Lower leg skin (tissue), 4 donors: ENCODE results near the gene EGLN2. TPM values are rescaled to one million over a fixed set of nuclear protein-coding genes. Genes with fewer than 3 reads are reported as not detected.
A peak's percentile ranks its signal among the peaks of the same experiment; 100 is the strongest.

ENCODE experiments used
- DNase-seq, 2 donors: peaks; one replicate each; pipeline ENCODE4 v3.0.0-alpha.2; 2019; ENCODE audit warnings: low spot score in 2 of 2
- H3K4me3 ChIP-seq: fragments of 200-600 bp; sonication (generic); 2 replicates; pipeline ENCODE4 v1.5.1; 2017; ENCODE audit warnings: mild to moderate bottlenecking, low read depth; ENCODE audit not compliant: poor library complexity, severe bottlenecking
- POLR2A ChIP-seq, 2 donors: fragments of 450-650 bp; IDR thresholded peaks; one replicate each; pipeline ENCODE4 v1.6.1; 2016 to 2017; ENCODE audit warnings: antibody characterized with exemption in 2 of 2, mild to moderate bottlenecking in 1 of 2, moderate library complexity in 1 of 2
- WGBS, 2 donors: methylation state at CpG; one replicate each; pipeline ENCODE4 v1.1.5; 2018; 5-methylcytosine and 5-hydroxymethylcytosine counted together
- intact Hi-C: fragments of 100-400 bp; cut with DNase I; formaldehyde crosslinking; loops from one replicate; pipeline ENCODE4 v1.15.0; 2023; ENCODE audit warnings: low total_unique reads
- total RNA-seq, 4 donors: library from RNA; depleted of rRNA; stranded (reverse); fragments of >200 nt; gene quantifications; one replicate each; pipeline ENCODE4 v1.1.0, GENCODE V29; 2016
- TF ChIP-seq, protein P1 (sequence below), 3 donors: fragments of 450-650 bp; IDR thresholded peaks; one replicate each; pipeline ENCODE4 v1.5.1; 2016; ENCODE audit warnings: antibody characterized with exemption in 3 of 3, mild to moderate bottlenecking in 3 of 3, moderate library complexity in 2 of 3

The EGLN2 gene
- total RNA-seq, 4 donors from 2014 or later = 34.4 to 52.8 (median 45.1) TPM

DNA sequence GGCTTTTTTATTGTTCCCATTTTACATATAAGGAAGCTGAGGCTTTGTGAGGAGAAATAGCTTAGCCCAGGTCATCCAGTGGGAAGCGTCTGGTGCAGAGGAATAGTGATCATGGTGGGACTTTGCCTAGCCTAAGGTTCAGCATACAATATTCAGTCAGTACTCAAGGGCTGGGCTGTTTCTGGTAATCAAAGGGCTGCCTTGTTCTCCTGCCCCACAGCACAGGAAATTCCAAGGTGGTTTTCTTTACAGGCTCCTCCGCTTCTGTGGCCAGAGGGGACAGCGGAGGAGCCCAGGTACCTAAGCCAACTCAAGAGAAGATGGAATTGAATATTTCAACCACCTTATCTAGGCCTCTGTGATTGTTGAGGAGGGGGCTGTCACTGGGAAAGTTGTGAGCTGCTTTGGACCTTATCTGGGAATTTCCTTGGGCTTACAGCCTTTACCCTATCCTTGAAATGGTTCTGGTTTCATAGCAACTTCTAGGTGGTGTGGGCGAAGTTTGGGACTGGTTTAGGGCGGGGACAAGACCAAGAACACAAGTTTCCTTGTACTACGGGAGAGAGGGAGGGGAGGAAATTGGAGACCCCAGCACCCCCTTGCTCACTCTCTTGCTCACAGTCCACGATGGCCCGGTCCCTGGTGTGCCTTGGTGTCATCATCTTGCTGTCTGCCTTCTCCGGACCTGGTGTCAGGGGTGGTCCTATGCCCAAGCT lies 23.9 kb upstream of the EGLN2 start, which contains the start of gene MIA:
TSS of gene MIA (plus strand) at position 606 of the 716 bp plus-strand sequence. CDS start at position 628, 22 bp downstream.
- no peak within 1 kb of the TSS for H3K4me3 ChIP-seq
- DNase-seq = no peak

DNA sequence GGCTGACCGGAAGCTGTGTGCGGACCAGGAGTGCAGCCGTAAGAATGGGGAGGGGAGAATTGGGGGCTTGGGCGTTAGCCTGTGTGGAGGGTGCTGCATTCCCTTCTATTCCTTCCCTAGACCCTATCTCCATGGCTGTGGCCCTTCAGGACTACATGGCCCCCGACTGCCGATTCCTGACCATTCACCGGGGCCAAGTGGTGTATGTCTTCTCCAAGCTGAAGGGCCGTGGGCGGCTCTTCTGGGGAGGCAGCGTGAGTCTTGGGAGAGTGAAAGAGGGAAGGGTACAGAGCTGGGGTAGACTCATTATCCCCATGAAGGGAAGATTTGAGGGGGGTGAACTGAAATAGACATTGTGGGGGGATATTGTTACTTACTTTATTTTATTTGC lies 23.4 kb upstream of the EGLN2 start:
- TF ChIP-seq POLR2A (IDR thresholded peaks at IDR 0.05) = no peak
- TF ChIP-seq, protein P1, sequence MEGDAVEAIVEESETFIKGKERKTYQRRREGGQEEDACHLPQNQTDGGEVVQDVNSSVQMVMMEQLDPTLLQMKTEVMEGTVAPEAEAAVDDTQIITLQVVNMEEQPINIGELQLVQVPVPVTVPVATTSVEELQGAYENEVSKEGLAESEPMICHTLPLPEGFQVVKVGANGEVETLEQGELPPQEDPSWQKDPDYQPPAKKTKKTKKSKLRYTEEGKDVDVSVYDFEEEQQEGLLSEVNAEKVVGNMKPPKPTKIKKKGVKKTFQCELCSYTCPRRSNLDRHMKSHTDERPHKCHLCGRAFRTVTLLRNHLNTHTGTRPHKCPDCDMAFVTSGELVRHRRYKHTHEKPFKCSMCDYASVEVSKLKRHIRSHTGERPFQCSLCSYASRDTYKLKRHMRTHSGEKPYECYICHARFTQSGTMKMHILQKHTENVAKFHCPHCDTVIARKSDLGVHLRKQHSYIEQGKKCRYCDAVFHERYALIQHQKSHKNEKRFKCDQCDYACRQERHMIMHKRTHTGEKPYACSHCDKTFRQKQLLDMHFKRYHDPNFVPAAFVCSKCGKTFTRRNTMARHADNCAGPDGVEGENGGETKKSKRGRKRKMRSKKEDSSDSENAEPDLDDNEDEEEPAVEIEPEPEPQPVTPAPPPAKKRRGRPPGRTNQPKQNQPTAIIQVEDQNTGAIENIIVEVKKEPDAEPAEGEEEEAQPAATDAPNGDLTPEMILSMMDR (IDR thresholded peaks at IDR 0.05) = no peak
- no peak for DNase-seq
- WGBS, 2 donors = 80 to 87% methylated on average over 8 to 10 of the region's 10 CpGs
- no peak overlapping the region for H3K4me3 ChIP-seq
- intact Hi-C loops = no loop called here

More for the DNA sequence above, 23.9 kb upstream of the EGLN2 start, which contains the start of gene MIA:
- TF ChIP-seq, protein P1 (IDR thresholded peaks at IDR 0.05) = no peak
- TF ChIP-seq POLR2A (IDR thresholded peaks at IDR 0.05) = no peak
- WGBS, 2 donors = 66 to 74% methylated on average over 8 to 9 of the region's 9 CpGs
- intact Hi-C loops = no loop called here

DNA sequence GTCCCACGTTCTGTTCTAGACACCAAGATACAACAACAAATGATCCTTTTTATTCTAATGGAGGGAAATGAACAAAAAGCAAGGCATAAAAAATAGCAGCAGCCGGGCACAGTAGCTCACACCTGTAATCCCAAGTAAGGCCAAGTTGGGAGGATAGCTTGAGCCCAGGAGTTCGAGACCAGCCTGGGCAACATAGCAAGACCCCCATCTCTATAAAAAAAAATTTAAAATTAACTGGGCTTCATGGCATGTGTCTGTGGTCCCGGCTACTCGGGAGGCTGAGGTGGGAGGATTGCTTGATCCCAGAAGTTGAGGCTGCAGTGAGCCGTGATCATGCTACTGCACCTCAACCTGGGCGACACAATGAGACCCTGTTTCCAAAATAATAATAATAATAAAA lies 22.6 kb upstream of the EGLN2 start:
- 77 to 82% methylated on average over 7 of the region's 7 CpGs for WGBS, 2 donors
- no peak for DNase-seq
- no peak overlapping the region for H3K4me3 ChIP-seq
- TF ChIP-seq POLR2A (IDR thresholded peaks at IDR 0.05) = no peak
- TF ChIP-seq, protein P1 (IDR thresholded peaks at IDR 0.05) = no peak
- intact Hi-C loops = no loop called here

DNA sequence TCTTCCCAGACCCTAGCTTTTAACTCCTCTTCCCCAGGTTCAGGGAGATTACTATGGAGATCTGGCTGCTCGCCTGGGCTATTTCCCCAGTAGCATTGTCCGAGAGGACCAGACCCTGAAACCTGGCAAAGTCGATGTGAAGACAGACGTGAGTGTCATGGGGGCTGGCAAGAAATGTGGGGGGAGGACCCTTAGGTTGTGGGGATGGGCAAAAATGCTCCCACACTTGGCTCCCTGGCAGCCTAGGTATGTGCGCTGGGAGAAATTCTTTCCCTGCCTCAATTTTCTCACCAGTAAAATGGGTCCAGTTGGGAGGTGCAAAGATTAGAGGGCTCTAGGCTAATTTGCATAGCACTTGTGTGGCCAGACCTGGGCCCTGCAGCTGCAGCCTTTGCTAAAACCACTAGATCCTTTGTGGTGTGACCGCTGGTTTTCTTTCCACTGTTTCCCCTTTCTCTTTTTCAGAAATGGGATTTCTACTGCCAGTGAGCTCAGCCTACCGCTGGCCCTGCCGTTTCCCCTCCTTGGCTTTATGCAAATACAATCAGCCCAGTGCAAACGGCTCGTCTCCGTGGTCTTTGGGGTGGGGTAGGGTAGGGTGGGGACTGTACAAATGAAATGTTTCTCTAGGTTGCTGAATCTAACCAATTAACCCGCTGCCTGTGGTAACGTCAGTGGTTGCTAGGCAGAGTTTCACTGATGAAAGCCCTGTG lies 21.9 kb upstream of the EGLN2 start:
- TF ChIP-seq, protein P1 (IDR thresholded peaks at IDR 0.05) = no peak
- no peak for TF ChIP-seq POLR2A (IDR thresholded peaks at IDR 0.05)
- peak; percentile 96 to 98 for DNase-seq
- intact Hi-C loops = no loop called here
- 13 to 16% methylated on average over 13 of the region's 13 CpGs for WGBS, 2 donors
- peak overlapping the region; percentile 54 for H3K4me3 ChIP-seq

DNA sequence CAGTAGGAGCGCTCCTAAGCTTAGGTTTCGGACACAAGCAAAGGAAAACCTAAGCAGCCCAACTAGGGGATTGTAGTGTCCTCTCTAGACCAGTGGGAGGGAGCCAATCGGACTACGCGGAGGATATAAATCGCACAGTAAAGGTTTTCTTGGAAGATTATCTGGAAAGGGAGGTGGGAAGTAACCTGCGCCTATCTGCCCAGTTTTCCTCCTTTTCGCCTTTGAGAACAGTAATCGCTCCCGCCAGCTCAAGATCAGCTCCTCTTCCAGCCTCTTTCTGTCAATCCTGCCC lies 21.4 kb upstream of the EGLN2 start:
- WGBS, 2 donors = 0 to 1% methylated on average over 10 of the region's 10 CpGs
- no peak for DNase-seq
- peak overlapping the region; percentile 54 for H3K4me3 ChIP-seq
- TF ChIP-seq, protein P1 (IDR thresholded peaks at IDR 0.05) = no peak
- TF ChIP-seq POLR2A (IDR thresholded peaks at IDR 0.05) = no peak
- intact Hi-C loops = no loop called here
